ENCODE results near the gene ZNF184. TPM values are rescaled to one million over a fixed set of nuclear protein-coding genes. Genes with fewer than 3 reads are reported as not detected.

ZNF184 gene
- total RNA-seq (2014; rRNA removed; shearing (Covaris generic)) (18.6 and 20.6 TPM in 2 replicates), total RNA-seq (2022) (17.7 and 23.6 TPM in 2 replicates), Bru-seq, nascent RNA (percentile 84 among the genes with signal in this experiment), BruChase-seq, experiment 1, labeled RNA remaining after a 6-hour chase (percentile 75 among the genes with signal in this experiment), BruChase-seq, experiment 2, labeled RNA remaining after a 2-hour chase (percentile 74 among the genes with signal in this experiment)
- long read RNA-seq, transcript ZNF184-202 (6 exons, 2,899 nt), result minor isoform, 5 of 61 reads
- long read RNA-seq, transcript ZNF184-201 (6 exons, 3,101 nt), result major isoform, 18 of 61 reads
- long read RNA-seq, partial matches to known transcripts, result 3 of 61 reads
- long read RNA-seq, other reads (novel, unspliced or antisense), result 35 of 61 reads

- CTCF ChIA-PET (ENCODE audit: unreplicated experiment), result interaction anchor here (0.6 kb wide), 1 partner anchor 25 kb away, joined by 3 read pairs; no protein-coding TSS in a partner anchor
These were observed at the start of gene ZNF184 for GRCh38 chr6:27472617-27473400. Gene ZNF184 (minus strand): TSS chr6:27473105. CDS start chr6:27472294, 811 bp downstream.

GRCh38 chr6:27518881-27519795, 46.2 kb upstream of the ZNF184 start:
- TF ChIP-seq CTCF (conservative IDR thresholded peaks at IDR 0.05; ENCODE audit: low read length) (peak; percentile 88), EZH2phosphoT487 (IDR thresholded peaks at IDR 0.05; ENCODE audit: borderline replicate concordance, low read depth, low read length) (no peak)
- Histone ChIP-seq H3K4me2 (ENCODE audit: low read length) (peak overlapping the region; percentile 75), H4K20me1 (ENCODE audit: insufficient read depth, low read length) (no peaks in the 10 kb centered on the region), H3K36me3 (ENCODE audit: insufficient read depth, low read length) (no peaks in the 10 kb centered on the region), H3K9me3 (ENCODE audit: low read length) (no peaks in the 10 kb centered on the region), H3K27ac (ENCODE audit: low read depth, low read length, poor library complexity, severe bottlenecking) (peak overlapping the region; percentile 31), H3K79me2 (ENCODE audit: insufficient read depth, low read depth, low read length) (no peaks in the 10 kb centered on the region), H2AFZ (ENCODE audit: low read length) (peak overlapping the region; percentile 98), H3K9me2 (ENCODE audit: insufficient read depth, low read length) (no peaks in the 10 kb centered on the region), H3K4me3 (ENCODE audit: low read depth, low read length, poor library complexity, severe bottlenecking) (peak overlapping the region; percentile 73), H3K4me1 (ENCODE audit: insufficient read depth, low read length, poor library complexity, severe bottlenecking) (peaks cover 7% of the 10 kb centered on the region)
- BruUV-seq (replicated peaks), result no TSS peak
- CTCF ChIA-PET (ENCODE audit: unreplicated experiment), result interaction anchor here (0.6 to 1.5 kb wide), 3 partner anchors 14 to 233 kb away, joined by 3 to 5 read pairs (median 4); no protein-coding TSS in a partner anchor
- DNase-seq (ENCODE audit: low spot score), result peak; percentile 73
- intact Hi-C loops (cut with micrococcal nuclease; ENCODE audit: unreplicated experiment), result loop anchor here (1.0 to 5.0 kb wide), 6 partner anchors 16 to 278 kb away; partner anchors contain the start of gene POM121L2
- POLR2A ChIA-PET, result interaction anchor here (0.5 to 1.3 kb wide), 4 partner anchors 29 to 342 kb away, joined by 3 to 6 read pairs (median 4); no protein-coding TSS in a partner anchor

More at GRCh38 chr6:27472617-27473400, at the start of gene ZNF184:
- peak; percentile 97 for DNase-seq (ENCODE audit: low spot score)
- Histone ChIP-seq H3K9me3 (ENCODE audit: low read length) (peaks cover 18% of the 10 kb centered on the region; the same call in 1 of the 2 replicates), H3K4me2 (ENCODE audit: low read length) (peak within 1 kb of the TSS; percentile 88), H3K36me3 (ENCODE audit: insufficient read depth, low read length) (peaks cover 29% of the 10 kb centered on the region), H3K27ac (ENCODE audit: low read depth, low read length, poor library complexity, severe bottlenecking) (peak within 1 kb of the TSS; percentile 88), H3K9me2 (ENCODE audit: insufficient read depth, low read length) (no peaks in the 10 kb centered on the region), H3K4me1 (ENCODE audit: insufficient read depth, low read length, poor library complexity, severe bottlenecking) (peaks cover 32% of the 10 kb centered on the region), H3K79me2 (ENCODE audit: insufficient read depth, low read depth, low read length) (peaks cover 45% of the 10 kb centered on the region), H4K20me1 (ENCODE audit: insufficient read depth, low read length) (no peaks in the 10 kb centered on the region), H2AFZ (ENCODE audit: low read length) (peak within 1 kb of the TSS; percentile 74), H3K4me3 (ENCODE audit: low read depth, low read length, poor library complexity, severe bottlenecking) (peak within 1 kb of the TSS; percentile 88)
- peak; percentile 44 for TF ChIP-seq CTCF (conservative IDR thresholded peaks at IDR 0.05; ENCODE audit: low read length)
- no peak for TF ChIP-seq EZH2phosphoT487 (IDR thresholded peaks at IDR 0.05; ENCODE audit: borderline replicate concordance, low read depth, low read length)
- BruUV-seq (replicated peaks), result no TSS peak
- intact Hi-C loops (cut with micrococcal nuclease; ENCODE audit: unreplicated experiment), result loop anchor here (5.0 to 10.0 kb wide), 6 partner anchors 429 to 1458 kb away; partner anchors contain the start of gene ZNF165
- POLR2A ChIA-PET, result interaction anchor here (0.6 to 1.5 kb wide), 10 partner anchors 9 to 420 kb away, joined by 3 to 6 read pairs (median 4); a partner anchor contains a TSS

All from OCI-LY7 (cell line).